Measurements from ENCODE around the gene GGA3. TPM values are rescaled to one million over a fixed set of nuclear protein-coding genes. Genes with fewer than 3 reads are reported as not detected.

The GGA3 gene, protein sequence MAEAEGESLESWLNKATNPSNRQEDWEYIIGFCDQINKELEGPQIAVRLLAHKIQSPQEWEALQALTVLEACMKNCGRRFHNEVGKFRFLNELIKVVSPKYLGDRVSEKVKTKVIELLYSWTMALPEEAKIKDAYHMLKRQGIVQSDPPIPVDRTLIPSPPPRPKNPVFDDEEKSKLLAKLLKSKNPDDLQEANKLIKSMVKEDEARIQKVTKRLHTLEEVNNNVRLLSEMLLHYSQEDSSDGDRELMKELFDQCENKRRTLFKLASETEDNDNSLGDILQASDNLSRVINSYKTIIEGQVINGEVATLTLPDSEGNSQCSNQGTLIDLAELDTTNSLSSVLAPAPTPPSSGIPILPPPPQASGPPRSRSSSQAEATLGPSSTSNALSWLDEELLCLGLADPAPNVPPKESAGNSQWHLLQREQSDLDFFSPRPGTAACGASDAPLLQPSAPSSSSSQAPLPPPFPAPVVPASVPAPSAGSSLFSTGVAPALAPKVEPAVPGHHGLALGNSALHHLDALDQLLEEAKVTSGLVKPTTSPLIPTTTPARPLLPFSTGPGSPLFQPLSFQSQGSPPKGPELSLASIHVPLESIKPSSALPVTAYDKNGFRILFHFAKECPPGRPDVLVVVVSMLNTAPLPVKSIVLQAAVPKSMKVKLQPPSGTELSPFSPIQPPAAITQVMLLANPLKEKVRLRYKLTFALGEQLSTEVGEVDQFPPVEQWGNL
- total RNA-seq: 11.5 and 17.8 TPM in 2 replicates

DNA sequence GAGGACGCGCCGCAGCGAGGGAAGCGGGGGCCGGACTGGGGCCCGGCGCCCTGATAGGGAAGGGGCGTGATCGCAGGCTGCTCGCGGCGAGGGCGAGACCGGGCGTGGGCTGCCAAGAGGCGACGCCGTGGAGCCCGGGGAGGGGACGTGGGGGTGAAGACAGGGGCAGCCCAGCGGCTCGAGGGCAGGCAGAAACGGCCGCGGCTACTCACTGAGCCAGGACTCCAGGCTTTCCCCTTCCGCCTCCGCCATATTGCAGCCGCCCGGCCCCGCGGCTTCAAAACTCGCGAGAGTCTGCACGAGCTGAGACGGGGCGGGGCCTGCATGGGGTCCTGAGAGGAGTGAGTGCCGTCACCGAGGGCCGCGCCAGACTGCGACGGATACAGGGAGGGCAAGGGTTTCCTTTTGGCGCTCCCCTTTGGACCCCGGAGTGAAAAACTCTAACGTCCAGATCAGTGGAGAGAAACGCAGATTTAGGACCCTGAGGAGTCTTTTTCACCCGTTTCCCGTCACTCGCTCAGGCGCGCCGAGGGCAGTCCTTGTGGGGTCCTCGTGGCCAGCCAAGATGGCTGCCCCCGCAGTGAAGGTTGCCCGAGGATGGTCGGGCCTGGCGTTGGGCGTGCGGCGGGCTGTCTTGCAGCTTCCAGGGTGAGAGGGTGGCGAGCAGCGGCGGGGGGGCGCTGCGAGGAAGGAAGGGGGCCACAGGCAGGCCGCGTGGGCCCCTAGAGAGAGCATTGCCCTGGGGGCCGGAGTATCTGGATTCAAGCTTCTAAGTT is at the start of gene GGA3, which contains the start of gene MRPS7:
Gene GGA3 (minus strand): TSS at position 271 of the 776 bp plus-strand sequence. CDS start 19 bp downstream, at position 252.
Gene MRPS7 (plus strand): TSS at position 544 of the 776 bp plus-strand sequence. CDS start 22 bp downstream, at position 566.

DNA sequence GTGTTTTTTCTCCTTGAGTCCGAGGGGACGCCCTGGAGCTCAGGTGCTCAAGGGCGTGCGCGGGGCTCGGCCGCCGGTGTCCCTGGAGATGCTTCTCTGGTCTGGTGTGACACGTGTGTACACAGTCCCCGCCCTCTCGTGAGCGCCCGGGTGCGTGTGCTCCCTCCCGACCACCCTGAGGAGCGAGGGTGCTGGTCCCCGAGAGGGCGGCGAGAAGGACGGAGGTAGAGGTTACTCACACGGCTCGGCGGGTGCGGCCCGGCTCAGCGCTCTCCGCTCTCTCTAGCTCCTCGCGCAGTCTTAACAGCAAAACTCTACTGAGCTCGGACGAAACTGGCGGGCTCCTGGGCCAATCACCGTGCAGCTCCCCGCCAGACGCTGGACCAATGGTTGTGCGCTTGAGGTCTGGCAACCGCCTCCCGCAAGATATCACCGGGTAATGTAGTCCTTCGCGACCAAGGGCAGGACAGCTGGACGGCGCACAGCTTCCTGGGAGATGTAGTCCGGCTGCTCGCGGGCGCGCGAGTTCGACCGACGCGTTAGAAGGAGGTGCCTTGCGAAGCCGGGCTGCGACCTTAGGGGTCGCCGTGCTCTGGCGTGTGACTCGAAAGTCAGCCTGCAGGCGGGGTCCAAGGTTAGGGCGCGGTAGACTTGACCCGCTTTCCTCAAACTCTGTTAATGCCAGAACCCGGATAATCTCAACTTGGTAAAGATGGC is 27.9 kb upstream of the GGA3 start, which contains the start of gene SLC25A19:
Gene SLC25A19 (minus strand): TSS at position 319 of the 717 bp plus-strand sequence. CDS start 2,669 bp downstream, outside the sequence.

DNA sequence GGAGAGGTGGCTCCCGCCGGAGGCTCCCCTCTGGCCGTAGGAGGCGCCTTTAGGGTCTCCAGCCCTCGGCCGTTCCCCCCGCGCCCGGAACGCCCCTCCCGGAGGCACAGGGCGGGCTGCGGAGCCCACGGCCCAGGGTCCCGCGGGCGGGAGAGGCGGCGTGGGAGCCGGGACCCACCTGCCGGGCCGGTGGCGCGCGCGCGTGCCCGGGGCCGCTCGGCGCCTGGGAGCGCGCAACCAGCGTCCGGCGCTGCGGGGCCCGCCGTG is 9.5 kb upstream of the GGA3 start, which contains the start of gene MIF4GD:
Gene MIF4GD (minus strand): TSS at position 266 of the 267 bp plus-strand sequence. CDS start 1,036 bp downstream, outside the sequence.

DNA sequence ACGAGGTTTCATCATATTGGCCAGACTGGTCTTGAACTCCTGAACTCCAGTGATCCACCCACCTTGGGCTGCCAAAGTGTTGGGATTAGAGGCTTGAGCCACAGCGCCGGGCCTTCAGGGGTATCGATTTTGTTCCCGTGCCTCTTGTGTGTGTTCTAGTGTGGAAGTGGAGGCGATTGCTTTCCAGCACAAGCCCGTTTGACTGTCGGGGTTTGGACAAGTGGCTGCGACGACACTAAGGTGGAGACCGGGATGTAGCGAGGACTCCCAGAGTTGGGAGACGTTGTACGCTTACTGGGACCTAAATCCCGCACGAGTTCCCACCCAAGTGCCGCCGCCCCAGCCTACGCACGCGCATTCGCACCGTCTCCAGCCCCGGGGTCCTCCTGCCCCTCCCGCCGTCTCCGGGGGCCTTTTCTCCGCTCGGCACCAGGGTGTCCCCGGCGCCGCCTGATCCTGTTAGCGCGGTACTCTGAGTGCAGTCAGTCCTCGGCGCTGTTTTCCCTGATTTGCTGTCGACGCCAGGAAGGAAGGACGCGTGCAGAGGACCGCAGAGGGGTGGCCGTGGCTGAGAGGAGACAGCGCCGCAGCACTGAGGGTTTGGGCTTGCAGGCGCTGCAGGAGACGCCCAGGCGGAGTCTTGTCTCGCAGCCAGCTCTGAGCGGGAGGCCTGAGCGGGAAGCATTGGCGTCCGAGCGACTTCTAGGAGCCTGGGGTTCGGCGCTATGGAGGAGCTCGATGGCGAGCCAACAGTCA is 56.2 kb downstream of the GGA3 start, which contains the start of gene NUP85:
Gene NUP85 (plus strand): TSS at position 643 of the 756 bp plus-strand sequence. CDS start 83 bp downstream, at position 726.

Other genes starting within 250 kb of the GGA3 start
- 29.3 and 34.4 TPM in 2 replicates for gene MRPL58, start 248.9 kb downstream of the GGA3 start, total RNA-seq
- 279 and 442 TPM in 2 replicates for gene ATP5PD, start 214.6 kb downstream of the GGA3 start, total RNA-seq
- gene KCTD2, start 214.4 kb downstream of the GGA3 start, total RNA-seq: 10.6 and 12.8 TPM in 2 replicates
- 4.7 and 10.6 TPM in 2 replicates for gene SLC16A5, start 173.7 kb downstream of the GGA3 start, total RNA-seq
- 1.7 and 1.8 TPM in 2 replicates for gene ARMC7, start 151.6 kb downstream of the GGA3 start, total RNA-seq
- 16.4 and 35.6 TPM in 2 replicates for gene NT5C, start 129.9 kb downstream of the GGA3 start, total RNA-seq
- gene JPT1, start 107.1 kb downstream of the GGA3 start, total RNA-seq: 24.1 and 39.9 TPM in 2 replicates
- 134 and 198 TPM in 2 replicates for gene SUMO2, start 78.6 kb downstream of the GGA3 start, total RNA-seq
- gene NUP85, start 55.9 kb downstream of the GGA3 start, total RNA-seq: 21.1 and 22.6 TPM in 2 replicates
- gene MRPS7, start 273 bp upstream of the GGA3 start, total RNA-seq: 43.1 and 46.0 TPM in 2 replicates
- 3.3 and 5.5 TPM in 2 replicates for gene MIF4GD, start 9.6 kb upstream of the GGA3 start, total RNA-seq
- 3.3 and 4.3 TPM in 2 replicates for gene SLC25A19, start 27.8 kb upstream of the GGA3 start, total RNA-seq
- 41.0 and 50.4 TPM in 2 replicates for gene GRB2, start 144.1 kb upstream of the GGA3 start, total RNA-seq
- gene TMEM94, start 195.0 kb upstream of the GGA3 start, total RNA-seq: 21.0 and 29.6 TPM in 2 replicates